Peyer's patch (tissue), 4 donors: ENCODE results near the gene FAM234B. TPM values are rescaled to one million over a fixed set of nuclear protein-coding genes. Genes with fewer than 3 reads are reported as not detected.
"Not testable (repeated sequence)": the region's sequence is repeated elsewhere in the genome, so short reads cannot be mapped to it uniquely, and the experiment has no call there.

Experiments used
- DNase-seq, 3 donors: peaks; one replicate each; pipeline ENCODE4 v3.0.0-alpha.2; 2017 to 2019
- H3K27ac ChIP-seq, 4 donors: fragments of 200-600 bp; sonication (generic); one replicate each; pipeline ENCODE4 v1.5.1; 2016 to 2019
- H3K27me3 ChIP-seq, 2 donors: fragments of 200-600 bp; sonication (generic); one replicate each; pipeline ENCODE4 v1.5.1; 2019
- H3K36me3 ChIP-seq, 3 donors: fragments of 200-600 bp; sonication (generic); one replicate each; pipeline ENCODE4 v1.5.1; 2016 to 2019
- H3K4me1 ChIP-seq, 4 donors: fragments of 200-600 bp; sonication (generic); one replicate each; pipeline ENCODE4 v1.5.1; 2016 to 2019
- H3K4me3 ChIP-seq, 4 donors: fragments of 200-600 bp; sonication (generic); 1 replicate in 3 of 4; 2 replicates in 1 of 4; pipeline ENCODE4 v1.5.1; 2016 to 2019; ENCODE audit warnings: mild to moderate bottlenecking in 1 of 4
- H3K9me3 ChIP-seq, 4 donors: fragments of 200-600 bp; sonication (generic); one replicate each; pipeline ENCODE4 v1.5.1; 2016 to 2019; ENCODE audit warnings: mild to moderate bottlenecking in 1 of 4
- CTCF ChIP-seq, 6 experiments: fragments of 450-650 bp in 4 of 6; fragments of 200-600 bp in 2 of 6; sonication (generic) in 1 of 6; IDR thresholded peaks; one replicate each; pipeline ENCODE4 v1.5.1; 2017 to 2019; ENCODE audit warnings: antibody characterized with exemption in 6 of 6, mild to moderate bottlenecking in 3 of 6, moderate library complexity in 1 of 6
- POLR2A ChIP-seq, 2 donors: fragments of 450-650 bp; IDR thresholded peaks; one replicate each; pipeline ENCODE4 v1.5.1; 2017; ENCODE audit warnings: antibody characterized with exemption in 2 of 2, mild to moderate bottlenecking in 2 of 2, moderate library complexity in 2 of 2
- total RNA-seq, 4 donors: library from RNA; depleted of rRNA; stranded (reverse); fragments of >200 nt; gene quantifications; one replicate each; pipeline ENCODE4 v1.1.0, GENCODE V29; 2016

Gene FAM234B
- total RNA-seq, 4 donors from 2014 or later = 6.5 to 9.1 (median 7.2) TPM

GRCh38 chr12:13030541-13031291 lies 13.5 kb upstream of the FAM234B start:
- Histone ChIP-seq H3K27me3 (no peaks in the 10 kb centered on the region), H3K4me1 (no peaks in the 10 kb centered on the region), H3K36me3 (no peaks in the 10 kb centered on the region), H3K9me3 (no peaks in the 10 kb centered on the region), H3K4me3 (no peak overlapping the region), H3K27ac (no peak overlapping the region)
- TF ChIP-seq CTCF (IDR thresholded peaks at IDR 0.05) = no peak
- TF ChIP-seq POLR2A (IDR thresholded peaks at IDR 0.05) = no peak
- DNase-seq = no peak

DNA sequence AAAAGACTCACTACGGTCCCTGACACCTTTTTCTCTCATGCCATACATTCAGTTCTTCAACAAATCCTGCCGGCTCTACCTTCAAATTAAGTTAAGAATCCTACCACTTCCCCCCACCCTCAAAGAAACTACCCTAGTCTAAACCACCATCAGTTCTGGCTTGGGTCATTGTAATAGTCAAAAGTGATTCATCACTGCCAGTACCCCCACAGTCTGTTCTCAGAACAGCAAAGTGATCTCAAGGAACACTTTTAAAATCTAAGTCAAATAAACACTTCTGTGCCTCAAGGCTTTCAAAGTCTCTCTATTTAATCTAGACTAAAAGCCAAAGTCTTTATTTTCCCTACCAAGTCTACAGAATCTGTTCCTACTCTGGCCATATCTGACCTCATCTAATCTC lies 12.0 kb upstream of the FAM234B start:
- Histone ChIP-seq H3K9me3 (no peaks in the 10 kb centered on the region), H3K4me3 (no peak overlapping the region), H3K4me1 (no peaks in the 10 kb centered on the region), H3K27ac (no peak overlapping the region), H3K36me3 (no peaks in the 10 kb centered on the region), H3K27me3 (no peaks in the 10 kb centered on the region)
- DNase-seq = no peak
- TF ChIP-seq POLR2A (IDR thresholded peaks at IDR 0.05) (no peak), CTCF (IDR thresholded peaks at IDR 0.05) (no peak)

DNA sequence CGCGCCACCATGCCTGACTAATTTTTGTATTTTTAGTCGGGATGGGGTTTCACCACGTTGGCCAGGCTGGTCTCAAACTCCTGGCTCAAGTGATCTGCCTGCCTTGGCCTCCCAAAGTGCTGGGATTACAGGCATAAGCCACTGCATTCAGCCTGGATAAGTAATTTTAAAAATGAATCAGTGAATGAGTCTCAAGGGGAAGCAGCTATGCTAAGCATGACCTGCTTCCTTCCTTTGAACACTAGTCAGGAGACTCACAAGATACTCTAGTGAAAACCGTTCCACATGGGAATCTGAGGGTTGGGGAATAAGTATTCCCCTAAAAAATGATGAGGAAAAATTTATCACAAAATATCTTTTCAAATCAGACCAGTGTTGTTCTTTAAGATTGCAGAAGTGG lies 10.7 kb upstream of the FAM234B start:
- H3K27me3 ChIP-seq = no peaks in the 10 kb centered on the region
- no peaks in the 10 kb centered on the region for H3K36me3 ChIP-seq
- TF ChIP-seq POLR2A (IDR thresholded peaks at IDR 0.05) (no peak), CTCF (IDR thresholded peaks at IDR 0.05) (no peak)
- H3K27ac ChIP-seq = no peak overlapping the region
- DNase-seq = no peak
- no peaks in the 10 kb centered on the region for H3K4me1 ChIP-seq
- H3K9me3 ChIP-seq = no peaks in the 10 kb centered on the region
- H3K4me3 ChIP-seq = no peak overlapping the region

DNA sequence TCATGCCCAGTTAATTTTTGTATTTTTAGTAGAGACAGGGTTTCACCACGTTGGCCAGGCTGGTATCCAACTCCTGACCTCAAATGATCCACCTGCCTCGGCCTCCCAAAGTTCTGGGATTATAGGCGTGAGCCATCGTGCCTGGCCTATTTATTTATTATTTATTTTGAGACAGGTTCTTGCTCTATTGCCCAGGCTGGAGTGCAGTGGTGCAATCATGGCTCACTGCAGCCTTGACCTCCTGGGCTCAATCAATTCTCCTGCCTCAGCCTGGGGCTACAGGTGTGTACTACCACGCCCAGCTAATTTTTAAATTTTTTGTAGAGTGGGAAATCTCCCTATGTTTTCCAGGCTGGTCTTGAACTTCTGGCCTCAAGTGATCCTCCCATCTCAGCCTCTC lies 8.8 kb upstream of the FAM234B start:
- not testable (repeated sequence) for H3K4me3 ChIP-seq, H3K27me3 ChIP-seq, H3K9me3 ChIP-seq, DNase-seq, H3K36me3 ChIP-seq, H3K27ac ChIP-seq
- H3K4me1 ChIP-seq = peaks cover 0 to 13% (median 0%) of the 10 kb centered on the region in 4 donors

- no peak for TF ChIP-seq POLR2A (IDR thresholded peaks at IDR 0.05)
- TF ChIP-seq CTCF (IDR thresholded peaks at IDR 0.05) = no peak
- Histone ChIP-seq H3K9me3 (no peaks in the 10 kb centered on the region), H3K27ac (no peak overlapping the region), H3K4me1 (peaks cover 0 to 14% (median 0%) of the 10 kb centered on the region in 4 donors), H3K36me3 (no peaks in the 10 kb centered on the region), H3K27me3 (no peaks in the 10 kb centered on the region), H3K4me3 (no peak overlapping the region)
- DNase-seq = no peak
Observed at GRCh38 chr12:13036881-13037280, 7.3 kb upstream of the FAM234B start.

DNA sequence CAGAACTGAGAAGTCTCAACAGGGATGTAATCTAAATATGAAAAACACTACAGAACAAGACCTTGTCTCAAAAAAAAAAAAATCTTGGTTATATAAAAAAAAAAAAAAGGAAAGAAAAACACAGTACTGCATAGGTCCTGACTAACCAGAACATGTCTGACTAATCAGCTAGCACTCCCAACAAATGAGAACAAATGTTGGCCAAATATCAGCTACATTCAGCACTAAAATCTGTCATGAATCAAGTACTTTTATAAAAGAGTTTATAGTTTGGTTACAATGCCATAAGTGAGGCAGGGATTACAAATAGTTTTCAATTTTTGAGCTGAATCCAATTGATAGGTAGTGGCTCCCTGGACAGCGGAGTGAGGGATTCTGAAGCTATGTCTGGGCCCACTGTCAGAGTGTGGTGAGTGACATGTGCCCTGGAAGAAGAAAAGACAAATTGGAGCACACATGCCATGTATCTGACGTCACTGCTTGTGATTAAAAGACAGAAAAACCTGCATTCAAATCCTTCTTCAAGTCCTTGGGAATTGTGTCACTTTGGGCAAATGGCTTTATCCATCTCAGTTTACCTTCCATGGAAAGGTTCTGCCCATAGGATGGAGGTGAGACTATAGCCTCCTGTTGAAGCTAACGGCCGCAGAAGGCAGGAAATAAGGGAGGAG lies 5.6 kb upstream of the FAM234B start:
- no peaks in the 10 kb centered on the region for H3K27me3 ChIP-seq
- H3K4me3 ChIP-seq = no peak overlapping the region
- no peaks in the 10 kb centered on the region for H3K36me3 ChIP-seq
- H3K27ac ChIP-seq = no peak overlapping the region
- peaks cover 0 to 14% (median 0%) of the 10 kb centered on the region in 4 donors for H3K4me1 ChIP-seq
- H3K9me3 ChIP-seq = no peaks in the 10 kb centered on the region
- no peak for DNase-seq
- TF ChIP-seq CTCF (IDR thresholded peaks at IDR 0.05) (no peak), POLR2A (IDR thresholded peaks at IDR 0.05) (no peak)
